Measurements from ENCODE around the gene ARID1B.
"Not testable (repeated sequence)": the region's sequence is repeated elsewhere in the genome, so short reads cannot be mapped to it uniquely, and the experiment has no call there.

Gene ARID1B

DNA sequence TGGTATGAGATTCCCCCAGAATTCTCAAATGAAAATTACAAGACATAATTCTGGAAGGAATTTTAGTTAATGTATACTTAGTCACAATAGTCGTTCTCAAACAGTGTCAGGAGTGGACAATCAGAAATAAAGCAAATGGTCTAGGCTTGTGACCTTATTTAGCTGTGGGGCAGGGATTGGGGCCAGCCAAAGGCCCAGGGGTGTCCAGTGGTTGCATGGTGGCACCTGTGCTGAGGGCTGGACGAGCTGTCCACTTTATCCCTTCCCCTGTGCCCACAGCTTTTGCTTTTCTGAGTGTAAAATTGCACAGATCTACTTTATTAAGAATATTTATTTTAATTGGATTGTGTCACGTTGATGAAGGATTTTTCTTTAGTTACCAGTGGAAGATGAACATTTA, 195.0 kb downstream of the ARID1B start:
- DNase-seq: no peak

DNA sequence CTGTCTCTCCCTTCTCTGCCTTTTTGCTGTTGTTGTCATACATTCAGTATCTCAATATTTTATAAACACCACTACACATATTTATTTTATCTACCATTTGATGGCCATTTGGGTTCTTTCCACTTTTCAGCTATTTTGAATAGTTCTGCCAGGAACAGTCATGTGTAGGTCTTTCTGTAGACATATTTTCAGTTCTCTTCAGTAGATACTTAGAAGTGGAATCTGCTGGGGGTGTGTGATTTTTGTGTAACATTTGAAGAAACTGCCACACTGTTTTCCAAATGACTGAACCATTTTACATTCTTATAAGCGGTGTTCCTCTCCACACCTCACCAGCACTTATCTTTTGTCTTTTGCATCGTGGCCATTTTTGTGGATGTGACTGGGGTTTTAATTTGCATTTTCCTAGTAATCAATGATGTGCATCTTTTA, 197.7 kb downstream of the ARID1B start:
- no peak for DNase-seq

DNA sequence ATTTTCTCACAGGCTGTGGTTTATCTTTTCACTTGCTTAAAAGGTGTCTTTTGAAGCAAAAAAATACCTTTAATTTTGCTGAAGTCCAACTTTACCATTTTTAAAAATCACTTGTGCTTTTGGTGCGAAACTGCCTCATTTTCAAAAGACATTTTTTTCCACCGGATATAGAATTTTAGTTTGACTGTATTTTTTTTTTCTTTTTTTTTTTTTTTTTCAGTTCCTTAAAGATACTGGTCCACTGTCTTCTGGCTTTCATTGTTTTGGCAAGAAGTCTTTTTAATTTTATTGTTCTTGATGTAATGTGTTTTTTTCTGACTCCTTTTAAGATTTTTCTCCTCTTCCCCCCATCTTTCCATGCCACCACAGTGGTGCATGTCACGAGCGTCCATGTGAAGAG, 198.2 kb downstream of the ARID1B start:
- no peak for DNase-seq

DNA sequence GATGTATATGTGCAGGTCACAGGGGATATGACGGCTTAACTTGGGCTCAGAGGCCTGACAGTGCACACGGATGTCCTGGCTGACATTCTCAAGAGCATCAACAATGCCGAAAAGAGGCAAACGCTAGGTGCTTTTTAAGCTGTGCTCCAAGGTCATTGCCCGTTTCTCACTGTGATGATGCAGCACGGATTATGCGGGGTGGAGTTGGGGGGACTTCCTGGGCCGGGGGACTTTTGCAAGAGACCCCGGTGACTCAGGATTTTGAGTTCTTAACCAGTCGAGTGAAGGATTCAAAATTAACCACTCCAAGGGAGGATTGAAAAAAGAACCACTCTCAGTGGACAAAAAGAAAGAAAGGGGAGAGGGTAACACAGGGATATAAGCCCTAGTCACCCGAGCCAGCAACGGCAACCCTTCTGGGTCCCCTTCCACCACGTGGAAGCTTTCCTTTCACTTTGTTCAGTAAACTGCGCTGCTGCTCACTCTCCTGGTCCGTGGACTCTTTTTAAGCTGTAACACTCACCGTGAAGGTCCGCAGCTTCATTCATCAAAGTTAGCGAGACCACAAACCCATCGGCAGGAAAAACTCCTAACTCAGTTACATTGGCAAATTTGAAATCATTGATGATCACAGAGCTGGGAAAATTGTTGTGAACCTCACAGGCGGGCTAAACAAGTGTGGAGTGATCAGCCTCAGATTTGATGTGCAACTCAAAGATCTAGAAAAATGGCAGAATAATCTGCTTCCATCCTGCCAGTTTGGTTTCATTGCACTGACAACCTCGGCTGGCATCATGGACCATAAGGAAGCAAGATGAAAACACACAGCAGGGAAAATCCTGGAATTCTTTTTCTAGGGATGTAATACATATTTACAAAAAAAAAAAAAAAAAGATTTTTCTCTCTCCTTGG, 199.3 kb downstream of the ARID1B start:
- no peak for DNase-seq

DNA sequence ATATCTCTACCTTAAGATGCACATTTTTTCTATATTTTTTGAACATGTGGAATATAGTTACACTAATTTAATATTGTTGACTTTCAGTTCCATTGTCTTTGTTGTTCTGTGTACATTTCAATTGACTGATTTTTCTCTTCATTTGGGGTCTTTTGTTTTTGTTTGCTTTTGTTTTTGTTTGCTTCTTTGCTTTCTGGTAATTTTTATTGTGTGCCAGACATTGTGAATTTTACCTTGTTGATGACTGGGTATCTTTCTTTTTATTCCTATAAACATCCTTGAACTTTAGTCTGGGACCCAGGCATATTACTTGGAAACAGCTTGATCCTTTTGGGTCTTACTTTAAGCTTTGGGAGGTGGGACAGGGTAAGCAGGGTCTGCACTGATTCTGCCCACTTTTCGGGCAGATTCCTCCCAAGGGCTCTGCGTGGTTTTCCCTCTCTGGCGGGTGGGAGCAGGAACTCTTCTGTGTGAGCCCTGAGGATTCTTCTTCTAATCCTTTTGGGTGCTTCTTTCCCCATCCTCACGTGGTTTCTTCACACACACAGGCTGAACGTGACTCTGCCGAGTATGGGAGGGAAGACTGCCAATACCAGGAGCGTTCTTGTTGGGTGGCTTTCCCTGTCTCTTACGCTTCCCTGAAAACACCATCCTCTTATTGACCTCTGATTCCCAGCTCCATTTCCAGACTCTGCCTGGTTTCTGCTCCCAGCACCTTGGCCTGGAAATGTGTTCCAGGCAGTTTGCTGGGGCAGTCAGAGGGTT, 200.5 kb downstream of the ARID1B start:
- DNase-seq: no peak

DNA sequence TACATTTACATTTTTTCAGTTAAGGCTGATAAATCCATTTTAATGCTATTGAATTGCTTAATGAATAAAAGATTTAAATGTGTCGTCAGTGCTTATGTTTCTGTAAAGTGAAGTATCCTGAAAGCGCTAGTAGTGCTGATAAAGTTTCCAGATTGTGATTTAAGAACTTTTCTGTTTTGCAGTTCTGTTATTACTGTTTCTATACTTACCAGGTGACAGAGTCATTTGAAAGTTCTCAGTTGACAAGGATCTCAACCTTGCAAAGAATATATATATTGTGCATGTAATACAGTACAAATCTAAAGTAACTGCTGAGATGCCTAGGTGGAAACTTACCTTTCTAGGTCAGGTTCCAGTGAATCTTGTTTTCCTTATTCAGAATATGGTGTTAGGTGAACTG, 201.8 kb downstream of the ARID1B start:
- no peak for DNase-seq

DNA sequence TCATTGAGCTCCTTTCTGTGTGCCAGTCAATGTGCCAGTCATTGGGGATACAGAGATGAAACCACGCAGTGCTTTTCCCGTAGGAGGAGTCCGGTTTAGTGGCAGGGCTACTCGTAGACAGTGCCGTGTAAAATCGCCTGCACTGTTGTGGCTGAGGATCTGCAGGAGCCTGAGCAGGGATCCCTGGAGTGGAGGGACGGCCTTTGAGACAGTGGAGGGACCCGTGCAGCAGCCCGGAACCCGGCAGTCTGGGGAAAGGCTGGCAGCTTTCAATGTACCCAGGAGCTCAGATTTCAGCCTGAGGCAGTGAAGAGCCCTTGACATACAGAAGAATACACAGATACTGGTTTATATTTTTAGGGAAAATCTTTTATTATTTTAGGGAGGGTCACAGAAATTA, 203.3 kb downstream of the ARID1B start:
- DNase-seq: no peak

DNA sequence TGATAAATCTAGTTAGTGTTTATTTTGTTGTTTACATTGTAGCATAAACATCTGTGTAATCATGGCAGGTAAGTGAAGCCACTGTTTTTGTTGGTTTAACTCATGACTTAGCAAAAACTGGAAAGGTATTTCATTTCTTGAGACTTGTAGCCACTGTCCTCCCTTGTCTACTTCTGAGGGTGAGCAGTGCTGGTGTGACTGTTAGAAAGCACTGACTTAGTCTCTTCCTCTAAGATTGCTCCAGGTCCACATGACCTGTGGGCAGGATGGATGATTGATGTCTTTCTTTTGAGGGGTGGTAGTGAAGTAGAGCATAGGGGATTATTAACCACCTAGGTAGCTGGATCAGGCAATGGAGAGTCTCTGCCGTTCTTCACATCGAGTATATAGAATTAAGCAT, 203.8 kb downstream of the ARID1B start:
- no peak for DNase-seq

DNA sequence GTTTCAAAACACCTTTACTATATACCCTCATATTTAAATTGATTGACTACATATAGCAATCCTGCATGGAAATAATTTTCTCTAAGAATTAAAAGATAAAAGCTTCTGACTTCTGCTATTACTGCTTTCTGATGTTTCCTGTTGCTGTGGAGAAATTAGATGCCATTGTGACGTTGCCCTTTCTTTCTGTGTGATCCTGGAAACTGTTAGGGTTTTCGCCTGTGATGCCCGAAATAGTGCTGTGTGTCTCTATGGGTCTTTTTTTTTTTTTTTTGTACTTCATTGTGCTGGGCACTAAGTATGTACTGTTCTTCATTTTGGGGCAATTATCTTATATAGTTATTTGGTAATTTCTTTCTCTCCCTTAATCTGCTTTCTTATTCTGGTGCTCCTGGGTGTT, 205.0 kb downstream of the ARID1B start:
- DNase-seq: no peak

DNA sequence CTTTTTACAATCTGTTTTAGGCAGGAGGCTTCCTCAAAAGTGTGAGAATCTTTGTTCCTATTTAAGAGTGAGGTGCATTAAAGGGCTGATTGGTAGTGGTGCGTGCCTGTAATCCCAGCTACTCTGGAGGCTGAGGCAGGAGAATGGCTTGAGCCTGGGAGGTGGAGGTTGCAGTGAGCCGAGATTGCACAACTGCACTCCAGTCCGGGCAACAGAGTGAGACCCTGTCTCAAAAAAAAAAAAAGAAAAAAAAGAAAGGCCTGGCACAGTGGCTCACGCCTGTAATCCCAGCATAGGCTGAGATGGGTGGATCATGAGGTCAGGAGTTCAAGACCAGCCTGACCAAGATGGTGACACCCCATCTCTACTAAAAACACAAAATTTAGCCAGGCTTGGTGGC, 205.7 kb downstream of the ARID1B start:
- not testable (repeated sequence) for DNase-seq

DNA sequence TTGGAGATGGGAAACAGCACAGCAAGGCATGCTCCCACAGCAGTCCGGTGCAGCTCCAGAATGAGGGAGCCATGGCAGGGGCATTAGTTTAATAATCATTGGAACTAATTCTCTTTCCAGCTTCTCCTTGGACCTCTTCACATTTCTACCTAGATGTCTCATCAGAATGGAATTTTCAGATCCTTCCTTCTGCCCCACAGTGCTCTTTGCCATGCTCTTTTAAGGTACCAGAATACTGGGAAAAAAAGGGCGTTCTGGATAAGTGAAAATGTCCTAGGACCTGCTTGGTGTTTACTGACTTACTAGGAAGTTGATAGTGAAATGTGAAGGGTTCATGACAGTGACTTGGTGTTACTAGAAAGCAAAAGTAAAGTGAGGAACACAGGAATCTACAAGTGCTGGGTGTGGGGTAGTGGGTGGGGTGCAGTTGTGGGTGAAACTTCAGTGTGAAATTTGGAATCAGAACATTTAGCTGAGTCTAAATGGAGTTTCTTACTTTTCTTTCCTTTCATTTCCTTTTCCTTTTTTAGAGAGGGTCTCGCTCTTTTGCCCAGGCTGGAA, 207.1 kb downstream of the ARID1B start:
- DNase-seq: no peak

DNA sequence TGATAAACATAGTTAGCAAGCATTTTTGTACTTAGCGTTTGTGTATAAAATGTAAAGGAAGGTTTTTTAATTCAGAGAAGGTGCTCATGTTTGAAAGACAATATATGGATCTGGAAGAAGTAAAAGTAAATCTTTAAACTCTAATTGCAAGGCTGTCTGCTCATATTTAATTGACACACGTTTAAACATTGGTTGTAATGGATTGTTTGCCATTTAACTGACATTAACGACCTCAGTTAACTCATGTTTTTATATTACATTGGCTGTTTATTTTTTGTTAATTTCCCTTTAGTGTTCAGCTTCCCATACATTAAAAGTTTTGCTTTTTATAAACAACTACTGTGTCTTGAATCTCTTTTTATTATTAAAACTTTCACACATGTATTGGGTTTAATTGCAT, 208.1 kb downstream of the ARID1B start:
- no peak for DNase-seq

DNA sequence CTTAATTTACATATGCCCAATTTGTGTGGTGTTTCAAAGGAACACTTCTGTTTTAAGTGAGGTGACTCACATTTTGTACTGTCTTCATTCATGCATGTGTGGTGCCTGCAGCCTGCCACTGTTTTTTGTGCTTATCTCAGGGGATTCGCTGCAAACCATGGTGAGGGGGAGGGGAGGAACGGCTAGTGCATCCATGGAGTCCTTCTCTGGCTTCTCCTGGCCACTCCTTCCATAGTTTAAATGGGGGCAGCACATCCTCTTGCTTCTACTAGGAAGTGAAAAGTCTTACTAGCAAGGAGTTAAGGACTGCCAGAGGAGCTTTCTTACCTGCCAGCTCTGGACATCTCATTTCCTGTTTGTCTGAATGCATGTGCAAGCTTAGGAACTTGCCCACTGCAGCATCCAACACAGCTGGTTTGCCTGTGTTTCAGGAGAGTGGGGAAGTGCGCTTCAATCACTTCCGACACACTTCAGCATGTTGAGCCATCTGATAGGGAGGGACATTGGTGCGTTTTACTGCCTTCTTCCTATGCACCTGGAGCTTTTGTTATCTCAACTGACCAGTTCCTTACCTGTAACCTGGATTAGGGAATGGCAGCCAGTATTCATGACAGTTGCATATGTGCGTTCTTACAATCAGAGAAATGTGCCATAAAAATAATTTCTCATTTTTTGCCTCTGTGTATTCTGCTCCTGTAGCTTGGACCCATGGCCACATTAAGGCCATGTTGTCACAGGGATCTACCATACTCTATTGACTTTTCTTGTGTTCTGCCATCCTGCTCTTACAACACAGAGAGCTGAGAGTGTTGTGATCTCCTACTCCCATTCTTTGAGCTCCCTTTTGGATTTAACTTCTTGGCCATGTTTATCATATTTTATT, 211.3 kb downstream of the ARID1B start:
- DNase-seq: no peak

DNA sequence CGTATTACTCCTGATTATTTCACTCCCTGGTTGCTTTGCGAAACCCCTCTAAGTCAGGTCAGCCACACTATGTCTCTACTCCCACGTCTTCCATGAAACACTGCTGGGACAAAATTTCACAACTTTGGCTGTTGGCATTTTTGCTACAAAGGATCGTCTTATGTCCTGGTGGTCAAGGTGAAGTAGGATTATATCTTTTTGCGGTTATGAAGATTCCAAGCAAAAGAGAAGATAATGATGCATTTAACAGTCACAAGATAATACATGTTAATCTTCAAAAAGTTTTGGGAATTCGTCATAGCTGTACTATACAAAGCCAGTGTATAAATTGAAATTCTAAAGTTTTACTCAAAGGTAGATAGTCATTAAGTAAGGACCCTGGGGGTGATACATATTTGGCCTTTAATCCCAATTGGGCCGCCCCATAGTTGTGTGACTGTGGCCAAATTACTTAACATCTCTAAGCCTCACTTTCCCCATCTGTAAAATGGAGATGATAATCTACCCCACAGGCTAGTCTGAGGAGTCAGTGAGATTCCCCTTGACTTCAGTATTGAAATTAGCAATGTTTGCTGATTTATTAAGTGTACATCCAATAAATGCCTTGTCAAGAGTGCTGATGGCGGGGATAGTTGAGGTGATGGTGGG, 212.1 kb downstream of the ARID1B start:
- no peak for DNase-seq

DNA sequence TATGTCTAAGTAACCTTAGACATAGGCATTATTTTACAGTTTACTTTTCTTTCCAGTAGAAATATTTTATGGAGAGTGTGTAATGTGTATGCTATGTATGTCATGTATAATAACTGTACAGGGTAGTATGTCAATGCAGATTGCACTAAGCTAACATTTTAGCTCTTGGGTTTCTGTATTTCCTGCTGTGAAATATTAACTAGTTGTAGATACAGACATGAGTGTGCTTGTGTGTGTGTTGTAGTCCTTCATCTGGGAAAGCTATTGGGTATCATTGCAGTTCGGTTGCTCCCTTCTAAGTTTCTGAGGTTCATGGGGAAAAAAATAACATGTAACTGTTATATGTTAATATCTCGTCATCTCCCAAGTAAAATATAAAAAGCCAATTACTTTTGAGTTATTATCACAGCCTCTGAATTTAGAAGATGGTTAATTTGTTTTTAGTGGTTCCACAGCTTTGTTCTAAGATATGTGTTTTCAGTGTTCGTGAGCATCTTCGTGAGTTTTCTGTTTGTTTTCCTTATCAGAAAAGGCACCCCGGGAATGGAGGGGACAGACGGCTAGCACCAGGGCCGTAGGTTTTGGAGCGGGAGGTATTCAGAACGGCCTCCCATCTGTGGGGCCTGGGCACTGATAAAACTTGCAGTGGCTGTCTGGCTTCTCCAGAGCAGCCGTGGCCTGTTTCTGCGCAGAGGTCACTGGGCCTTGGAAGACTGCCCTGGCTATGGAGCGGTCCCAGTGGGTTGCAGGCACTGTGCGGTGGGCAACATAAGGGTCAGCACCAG, 215.0 kb downstream of the ARID1B start:
- DNase-seq: no peak

DNA sequence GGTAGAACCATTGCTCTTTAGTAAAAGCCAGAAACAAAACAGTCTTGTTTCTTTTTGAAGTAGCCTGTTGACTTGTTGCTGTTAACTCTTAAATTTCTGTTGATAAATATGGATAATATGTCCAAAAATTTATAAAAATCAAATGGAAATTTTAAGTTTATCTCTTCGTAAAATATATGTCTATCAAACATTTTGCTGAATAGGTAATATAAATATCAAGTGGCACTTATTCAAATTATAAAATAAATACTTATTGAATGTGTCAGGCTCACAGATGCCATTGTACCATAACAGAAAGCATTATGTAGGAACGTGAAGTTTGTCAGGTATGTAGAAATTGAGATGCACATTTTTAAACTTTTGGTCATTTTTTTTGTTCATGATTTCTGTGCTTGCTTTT, 216.5 kb downstream of the ARID1B start:
- no peak for DNase-seq

DNA sequence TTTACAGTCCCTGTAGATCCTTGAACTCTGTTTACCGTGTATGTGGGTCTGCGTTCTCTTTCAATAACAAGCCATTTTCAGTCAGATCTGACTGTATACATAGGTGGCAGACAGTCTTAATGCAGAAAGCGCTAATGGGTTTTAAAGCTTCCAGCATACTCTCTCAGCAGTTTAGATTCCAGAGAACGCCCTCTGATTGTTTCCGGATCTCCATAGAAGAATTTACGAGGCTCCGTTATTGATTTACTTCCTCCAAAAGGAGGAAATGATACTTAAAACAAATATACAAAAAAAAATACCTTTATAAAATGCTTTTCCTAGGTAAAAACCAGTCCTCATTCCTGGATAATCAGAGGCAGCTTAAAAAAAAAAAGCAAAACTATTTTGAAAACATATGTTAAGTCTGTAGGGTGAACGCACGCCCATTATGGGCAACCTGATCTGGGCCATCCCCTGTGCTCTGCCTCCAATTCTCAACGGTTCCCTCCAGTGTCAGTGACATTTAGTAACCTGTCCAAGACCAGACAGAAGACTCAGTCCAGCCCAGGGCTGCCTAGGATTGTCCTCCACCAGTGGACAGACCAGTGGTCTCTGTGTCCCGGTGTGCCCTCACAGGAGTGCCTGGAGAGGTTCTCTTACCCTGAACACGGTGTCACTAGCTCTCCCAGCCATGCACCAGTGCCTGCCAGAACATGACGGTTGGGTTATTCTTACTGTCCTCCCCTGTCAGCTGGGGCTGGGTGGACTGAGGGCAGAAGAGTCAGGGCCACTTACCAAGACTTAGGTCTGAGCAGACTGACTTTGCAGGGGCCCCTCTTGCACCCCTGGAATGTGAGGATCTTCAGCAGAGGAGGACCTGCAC, 217.3 kb downstream of the ARID1B start:
- DNase-seq: no peak

DNA sequence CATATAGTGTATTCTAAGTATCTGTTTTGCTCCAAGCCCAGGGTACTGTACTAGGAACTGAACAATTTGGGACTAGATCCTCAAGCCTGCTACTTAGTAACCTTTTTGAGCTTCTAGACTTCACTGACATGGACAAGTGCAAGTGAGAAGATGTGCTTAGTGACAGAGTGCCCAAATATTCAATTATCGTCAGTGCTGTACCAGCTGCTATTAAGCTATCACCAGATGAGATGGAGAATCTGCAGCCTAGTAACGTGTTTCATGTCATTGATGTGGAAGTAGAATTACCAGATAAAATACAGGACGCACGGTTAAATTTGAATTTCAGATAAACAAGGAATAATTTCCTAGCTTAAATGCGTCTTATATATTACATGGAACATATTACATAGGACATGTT, 218.3 kb downstream of the ARID1B start:
- DNase-seq: no peak

DNA sequence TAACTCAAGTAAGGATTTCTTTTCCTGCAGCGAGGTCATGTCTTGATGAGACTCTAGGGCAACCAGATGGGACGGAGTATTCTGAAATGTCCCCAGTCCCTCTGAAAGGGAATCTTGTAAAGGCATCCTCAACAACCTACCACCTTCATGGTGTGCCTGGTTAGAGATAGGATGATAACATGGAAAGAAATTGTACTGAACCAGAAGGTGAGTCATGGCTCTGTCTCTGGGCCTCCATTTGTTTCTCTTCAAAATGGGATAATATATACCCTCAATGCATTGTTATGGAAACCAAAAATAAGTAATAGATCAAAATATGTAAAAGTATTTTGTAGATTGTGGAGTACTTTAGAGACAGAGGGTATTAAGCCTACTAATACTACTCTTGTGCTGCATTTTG, 219.1 kb downstream of the ARID1B start:
- DNase-seq: no peak

DNA sequence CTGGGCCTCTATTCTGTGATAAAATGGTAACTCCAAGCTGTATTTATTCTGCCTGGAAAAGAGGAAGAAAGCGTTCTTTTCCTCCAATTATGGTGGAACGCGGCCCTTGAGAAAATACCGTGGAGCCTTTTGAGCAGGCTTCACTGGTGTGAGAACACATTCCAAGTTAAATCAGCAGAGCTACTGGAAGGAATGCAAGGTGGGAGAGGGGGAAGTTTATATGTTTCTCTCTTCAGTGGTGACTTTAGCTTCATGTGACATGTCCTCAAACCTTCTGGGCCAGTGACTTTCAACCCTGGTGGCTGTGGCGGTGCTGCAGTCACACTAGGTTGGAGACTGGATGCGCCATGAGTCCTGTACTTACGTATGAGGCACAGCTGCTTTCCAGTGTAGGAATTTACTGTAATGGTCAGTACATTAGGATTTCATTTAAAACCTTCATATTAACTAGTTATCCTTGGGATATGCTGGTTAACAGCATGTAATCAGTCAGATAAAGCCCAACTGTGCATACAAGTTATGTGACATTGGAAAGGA, 221.7 kb downstream of the ARID1B start:
- DNase-seq: no peak
